ENCODE results near the gene DNAJC2.

- TF ChIP-seq, protein P1, sequence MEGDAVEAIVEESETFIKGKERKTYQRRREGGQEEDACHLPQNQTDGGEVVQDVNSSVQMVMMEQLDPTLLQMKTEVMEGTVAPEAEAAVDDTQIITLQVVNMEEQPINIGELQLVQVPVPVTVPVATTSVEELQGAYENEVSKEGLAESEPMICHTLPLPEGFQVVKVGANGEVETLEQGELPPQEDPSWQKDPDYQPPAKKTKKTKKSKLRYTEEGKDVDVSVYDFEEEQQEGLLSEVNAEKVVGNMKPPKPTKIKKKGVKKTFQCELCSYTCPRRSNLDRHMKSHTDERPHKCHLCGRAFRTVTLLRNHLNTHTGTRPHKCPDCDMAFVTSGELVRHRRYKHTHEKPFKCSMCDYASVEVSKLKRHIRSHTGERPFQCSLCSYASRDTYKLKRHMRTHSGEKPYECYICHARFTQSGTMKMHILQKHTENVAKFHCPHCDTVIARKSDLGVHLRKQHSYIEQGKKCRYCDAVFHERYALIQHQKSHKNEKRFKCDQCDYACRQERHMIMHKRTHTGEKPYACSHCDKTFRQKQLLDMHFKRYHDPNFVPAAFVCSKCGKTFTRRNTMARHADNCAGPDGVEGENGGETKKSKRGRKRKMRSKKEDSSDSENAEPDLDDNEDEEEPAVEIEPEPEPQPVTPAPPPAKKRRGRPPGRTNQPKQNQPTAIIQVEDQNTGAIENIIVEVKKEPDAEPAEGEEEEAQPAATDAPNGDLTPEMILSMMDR (conservative IDR thresholded peaks at IDR 0.05; ENCODE audit: low read depth, low read length): no peak
- TF ChIP-seq EZH2 (IDR thresholded peaks at IDR 0.05; ENCODE audit: low read length, unreplicated experiment) (no peak), EZH2phosphoT487 (IDR thresholded peaks at IDR 0.05; ENCODE audit: borderline replicate concordance, low read length) (no peak)
Measured at GRCh38 chr7:103389263-103389662, 44.7 kb upstream of the DNAJC2 start.

All from PC-3 (cell line).